CD4-positive, alpha-beta T cell treated with Interleukin-4 for 4 hours (primary cell): ENCODE results near the gene THRB.

Source experiments
- DNase-seq: peaks from one replicate; pipeline ENCODE4 v3.0.0-alpha.2; 2020

The THRB gene

DNA sequence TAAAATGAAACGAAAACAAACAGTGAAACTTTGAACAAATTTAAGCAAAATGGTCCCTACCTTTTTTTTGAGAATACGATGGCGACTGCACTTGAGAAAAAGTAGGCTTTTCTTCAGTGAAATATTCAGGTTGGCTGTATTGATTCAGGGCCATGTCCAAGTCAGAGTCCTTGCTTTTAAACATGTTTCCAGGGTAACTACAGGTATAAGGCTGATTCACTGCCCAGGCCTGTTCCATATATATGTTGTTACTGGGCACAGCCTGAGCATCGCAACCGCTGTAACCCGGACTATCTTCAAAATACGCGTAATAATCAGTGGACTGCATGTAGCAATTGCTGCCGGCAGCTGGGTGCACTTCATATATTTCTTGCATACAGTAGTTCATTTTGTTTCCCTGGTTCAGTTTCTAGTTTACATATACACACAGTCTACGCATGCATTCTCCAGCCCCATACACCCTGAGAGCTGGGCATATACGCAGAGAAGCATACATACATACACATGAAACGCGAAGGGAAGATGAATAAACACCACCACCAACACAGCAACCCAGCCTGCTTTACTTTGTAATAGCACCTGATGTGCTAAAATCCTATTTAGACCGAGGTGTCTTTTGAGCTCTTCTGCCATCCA lies 329.6 kb downstream of the THRB start:
- no peak for DNase-seq

DNA sequence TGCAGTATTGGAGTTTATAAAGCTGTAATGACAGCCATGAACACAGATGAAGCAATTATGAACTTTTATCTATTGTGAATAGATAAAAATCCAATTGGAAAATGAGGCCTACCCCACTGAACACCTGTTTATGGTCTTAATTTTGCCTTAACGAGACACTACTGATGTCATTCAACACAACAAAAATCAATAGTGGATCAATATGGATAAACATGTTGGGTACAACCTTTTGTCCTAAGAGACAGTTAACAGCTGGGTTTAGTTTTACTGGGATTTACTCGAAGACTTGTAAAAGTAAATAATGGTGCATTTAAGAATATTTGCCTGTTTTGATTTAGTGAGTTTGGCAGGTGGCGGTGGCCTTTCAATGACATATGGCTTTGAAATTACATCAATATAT lies 331.7 kb downstream of the THRB start:
- no peak for DNase-seq

DNA sequence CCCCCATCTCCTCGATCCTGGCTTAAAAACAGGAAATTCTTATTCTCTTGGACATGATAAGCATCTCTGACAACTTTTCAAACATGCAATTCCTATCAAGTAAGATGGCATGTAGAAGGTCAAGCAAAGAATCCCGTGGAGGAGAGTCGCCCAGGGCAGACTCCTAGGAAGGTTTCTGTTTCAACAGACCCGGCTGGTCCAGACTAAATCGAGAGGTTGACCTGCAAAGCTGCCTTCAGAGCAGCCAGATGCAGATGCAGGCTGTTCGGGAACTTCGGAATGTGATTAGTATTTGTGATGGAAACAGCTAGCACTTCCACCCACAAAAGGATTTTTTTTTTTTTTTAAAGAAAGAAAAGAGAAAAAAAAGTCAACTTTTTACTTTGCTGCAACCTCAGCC lies 332.8 kb downstream of the THRB start:
- no peak for DNase-seq

DNA sequence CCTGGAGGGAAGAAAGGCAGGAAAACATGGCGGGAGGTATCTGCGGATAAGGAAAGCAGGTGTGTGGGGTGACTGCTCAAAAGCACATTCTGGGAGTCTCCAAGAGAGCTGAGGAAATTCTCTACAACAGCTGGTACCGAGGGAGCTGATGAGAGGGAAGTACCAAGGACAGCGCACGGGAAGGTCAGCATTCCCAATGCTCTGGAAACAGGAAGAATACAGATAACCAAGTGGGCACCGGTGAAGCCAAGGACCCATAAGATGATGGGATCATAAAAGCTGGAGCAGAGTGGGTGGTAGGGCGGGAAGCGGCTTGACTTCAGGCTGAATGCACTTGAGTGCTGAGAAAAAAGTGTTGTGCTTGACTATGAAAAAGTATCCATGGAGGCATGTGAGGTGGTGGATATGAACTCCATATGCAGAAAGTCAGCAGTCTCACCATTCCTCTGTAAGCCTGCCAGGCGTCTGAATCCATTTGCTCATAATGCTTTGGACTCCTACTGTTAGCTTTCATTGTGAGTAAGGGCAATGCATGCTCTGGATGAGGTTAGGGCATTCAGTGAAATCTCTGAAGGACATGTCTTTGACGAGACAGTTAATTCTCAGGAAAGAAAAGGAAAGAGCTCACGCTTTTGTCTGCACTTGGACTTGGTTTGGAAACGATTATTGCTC lies 334.1 kb downstream of the THRB start:
- DNase-seq = no peak

DNA sequence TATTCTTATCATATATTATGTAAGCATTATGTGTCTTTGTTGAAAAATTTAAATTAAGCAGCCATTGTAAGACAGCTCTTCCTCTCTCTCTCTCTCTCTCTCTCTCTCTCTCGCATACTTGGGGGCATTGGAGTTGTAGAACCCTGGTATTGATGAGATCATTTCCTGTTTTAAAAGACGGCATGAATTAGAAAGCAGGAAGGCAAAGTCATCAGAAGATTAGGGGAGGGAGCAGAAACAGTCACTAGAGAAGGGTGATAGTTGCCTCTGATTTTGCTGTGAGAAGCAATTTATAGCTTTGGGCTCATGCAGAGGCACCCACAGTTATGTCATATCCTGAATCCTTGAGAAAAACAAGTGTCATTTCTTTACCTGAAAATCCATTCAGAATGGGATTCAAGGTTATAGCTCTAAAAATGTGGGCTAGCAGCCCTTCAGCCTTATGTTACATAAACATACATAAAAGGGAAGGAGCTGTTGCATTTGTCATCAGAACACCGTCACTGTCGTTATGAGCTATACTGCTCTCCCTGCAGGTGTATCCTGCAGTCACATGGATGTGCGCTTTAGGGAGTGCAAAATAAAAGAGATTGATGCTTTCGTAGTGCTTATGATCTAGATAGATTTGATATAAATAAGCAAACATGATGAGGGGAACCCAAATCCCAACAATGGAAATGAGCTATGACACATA lies 335.7 kb downstream of the THRB start:
- DNase-seq = no peak

DNA sequence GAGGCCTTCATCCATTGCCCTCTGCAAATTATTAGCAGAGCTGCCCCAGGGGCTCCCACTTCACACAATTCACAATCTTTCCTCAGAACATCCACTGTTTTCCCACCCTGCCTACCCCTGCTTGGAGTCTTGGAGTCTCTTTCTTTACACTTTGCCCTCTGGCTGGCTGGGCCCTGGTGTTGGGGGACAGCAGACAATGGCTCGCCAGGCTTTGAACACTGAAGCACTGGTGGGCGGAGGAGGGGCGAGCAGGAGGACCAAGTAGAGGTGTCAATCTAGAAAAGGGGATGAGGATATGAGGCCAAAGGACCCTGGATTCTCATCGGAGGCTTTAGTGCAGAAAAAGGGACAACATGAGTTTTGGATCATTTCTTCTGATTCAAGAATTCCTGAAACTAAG lies 337.5 kb downstream of the THRB start:
- DNase-seq = no peak

DNA sequence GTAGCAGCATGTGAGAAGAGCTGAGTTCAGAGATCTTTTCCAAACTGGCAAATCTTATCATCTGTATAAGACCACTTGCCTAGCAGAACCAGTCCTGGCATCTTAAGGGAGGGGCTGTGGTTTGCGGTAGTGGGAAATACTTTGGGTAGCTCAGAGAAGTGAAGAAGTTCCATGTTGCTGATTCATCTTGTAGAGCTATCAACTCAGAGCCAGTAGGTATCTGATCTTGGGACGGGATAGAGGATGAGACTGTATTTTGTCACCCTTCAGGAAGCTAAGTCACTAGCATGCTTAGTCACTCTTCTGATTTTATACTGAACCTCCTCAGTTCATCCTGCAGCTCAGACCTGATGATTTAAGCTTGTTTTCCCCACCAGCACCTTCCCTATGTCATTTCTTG lies 338.2 kb downstream of the THRB start:
- no peak for DNase-seq

DNA sequence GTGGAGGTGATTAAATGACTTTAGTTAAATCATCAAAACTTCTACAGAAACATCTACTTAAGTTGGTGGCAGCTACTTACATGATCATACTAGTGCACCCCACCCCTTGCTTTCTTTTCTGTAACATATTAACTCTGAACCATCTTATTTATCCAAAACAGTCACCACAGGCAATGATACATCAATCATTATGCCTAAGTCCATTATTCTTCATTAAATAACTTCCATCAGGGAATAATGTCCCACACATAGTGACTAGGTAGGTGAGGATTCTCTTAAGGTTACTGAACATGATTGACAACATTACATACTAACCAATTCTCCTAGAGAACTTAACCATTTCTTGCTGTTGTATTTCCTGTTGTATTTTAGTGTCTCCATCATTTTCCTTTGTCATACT lies 339.4 kb downstream of the THRB start:
- DNase-seq = no peak

DNA sequence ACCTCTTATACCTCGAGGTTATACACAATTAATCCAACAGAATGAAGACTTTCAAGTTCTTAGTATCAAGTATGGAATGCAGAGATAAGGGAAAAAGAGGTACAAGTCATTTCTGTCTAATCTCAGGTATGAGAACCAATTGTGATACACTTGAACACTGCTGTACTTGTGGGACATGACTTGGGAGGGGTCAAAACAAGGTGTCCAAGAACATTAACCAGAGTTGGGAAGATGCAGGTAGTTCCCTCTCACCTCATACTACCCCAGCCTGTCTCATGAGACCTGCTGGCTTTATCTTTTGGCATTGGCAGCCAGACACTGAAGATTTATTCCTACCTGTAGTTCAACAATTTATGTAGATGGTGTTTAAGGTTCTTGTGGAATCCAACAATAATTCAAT lies 339.9 kb downstream of the THRB start:
- DNase-seq = no peak

DNA sequence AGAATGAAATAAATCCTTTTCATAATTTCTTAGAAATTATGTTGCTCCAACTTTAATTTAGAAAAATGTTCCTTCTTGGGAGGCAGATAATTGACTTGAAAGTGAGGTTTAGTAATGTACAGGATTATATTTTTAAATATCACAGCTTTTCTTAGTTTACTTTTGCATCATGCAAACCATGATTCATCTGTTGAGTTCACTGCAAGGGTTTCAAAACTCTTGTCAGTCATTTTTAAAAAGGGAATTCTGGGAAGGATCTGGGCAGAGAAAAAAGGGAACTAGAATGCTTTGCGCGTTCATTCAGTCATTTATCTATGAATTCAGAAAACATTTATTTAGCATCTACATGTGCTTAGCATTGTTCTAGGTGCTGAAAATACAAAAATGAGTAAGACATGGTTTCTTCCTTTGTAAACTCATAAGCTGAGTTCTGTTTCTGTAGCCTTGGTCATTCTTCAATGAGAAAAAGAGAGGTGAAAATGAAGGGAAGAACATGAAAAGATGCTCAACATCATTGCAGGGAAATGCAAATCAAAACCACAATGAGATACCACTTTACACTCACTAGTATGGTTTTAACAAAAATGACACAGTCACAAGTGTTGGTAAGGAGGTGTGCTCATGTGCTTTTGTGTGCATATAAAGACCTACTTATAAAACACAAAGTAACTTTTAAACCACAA lies 340.5 kb downstream of the THRB start:
- DNase-seq = no peak

DNA sequence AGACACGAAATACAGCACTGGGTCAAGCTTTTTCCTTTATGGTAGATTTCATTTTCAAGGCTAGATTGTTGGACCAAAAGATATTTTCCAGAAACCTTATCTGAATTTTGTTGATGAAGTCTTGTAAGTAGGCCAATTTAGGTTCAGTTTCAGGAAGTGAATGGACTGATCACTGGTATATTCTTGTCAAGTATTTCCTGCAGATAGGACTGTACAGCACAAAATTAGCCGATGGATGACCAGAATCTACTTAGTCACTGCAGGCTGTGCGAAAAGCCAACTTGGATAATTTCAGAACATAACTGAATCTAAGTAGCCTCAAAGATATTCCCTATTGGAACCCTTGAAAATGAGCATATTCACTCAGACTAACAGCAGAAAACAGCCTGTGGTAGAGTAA lies 343.1 kb downstream of the THRB start:
- DNase-seq = no peak

DNA sequence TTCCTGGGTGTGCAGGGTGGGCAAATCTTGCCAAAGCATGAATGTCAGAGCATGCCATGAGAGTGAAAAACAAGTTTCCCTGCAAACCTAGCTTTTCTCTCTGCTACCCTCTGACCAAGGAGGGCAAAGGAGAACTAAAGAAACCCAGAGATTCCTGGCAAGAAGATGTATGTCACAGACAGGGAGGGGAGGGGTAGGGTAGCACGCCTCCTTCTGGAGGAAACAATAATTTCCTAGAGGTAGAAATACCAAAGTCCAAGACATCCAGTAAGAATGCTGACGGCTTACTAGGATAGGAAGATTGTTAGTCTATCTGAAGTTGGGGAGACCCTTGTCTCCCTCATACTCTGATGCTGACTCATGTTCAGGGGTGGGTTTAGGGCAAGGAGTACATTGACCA lies 345.6 kb downstream of the THRB start:
- DNase-seq = no peak

DNA sequence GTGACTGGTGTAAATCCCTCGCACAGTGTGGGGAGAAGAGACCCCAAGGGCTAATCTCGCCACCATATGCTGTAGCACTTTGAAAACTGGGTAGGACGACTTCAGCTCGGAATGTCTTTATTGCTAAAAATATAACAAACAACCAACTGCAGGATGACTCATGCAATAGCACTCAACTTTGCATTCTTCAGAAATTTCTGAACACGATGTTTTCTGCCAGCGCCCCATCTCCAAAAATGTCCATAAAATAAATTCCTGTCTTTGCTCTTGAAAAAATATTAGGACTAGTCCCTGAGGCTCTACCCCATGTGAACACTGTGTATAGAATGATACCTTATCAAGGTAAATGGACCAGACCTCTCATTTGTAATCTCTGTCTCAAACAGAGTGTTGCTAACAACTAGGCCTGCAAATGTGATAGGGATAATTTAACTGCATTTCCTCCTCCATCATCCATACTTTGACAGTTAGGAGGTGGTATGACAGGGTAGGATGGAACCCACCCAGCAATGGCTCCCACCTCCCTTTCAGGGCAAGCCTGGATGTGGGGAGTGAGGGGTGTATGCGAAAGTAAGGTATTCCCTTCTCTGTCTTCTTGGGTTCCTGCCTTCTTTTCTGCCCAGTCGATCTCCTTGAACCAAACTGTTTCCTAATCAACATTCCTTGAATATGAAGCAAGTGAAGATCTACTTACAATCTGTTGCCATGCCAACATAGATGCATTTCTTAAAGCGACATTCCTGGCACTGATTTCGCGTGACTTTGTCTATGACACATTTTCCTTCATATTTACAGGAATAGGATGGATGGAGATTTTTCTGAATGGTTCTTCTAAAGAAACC lies 348.4 kb downstream of the THRB start:
- DNase-seq = no peak

DNA sequence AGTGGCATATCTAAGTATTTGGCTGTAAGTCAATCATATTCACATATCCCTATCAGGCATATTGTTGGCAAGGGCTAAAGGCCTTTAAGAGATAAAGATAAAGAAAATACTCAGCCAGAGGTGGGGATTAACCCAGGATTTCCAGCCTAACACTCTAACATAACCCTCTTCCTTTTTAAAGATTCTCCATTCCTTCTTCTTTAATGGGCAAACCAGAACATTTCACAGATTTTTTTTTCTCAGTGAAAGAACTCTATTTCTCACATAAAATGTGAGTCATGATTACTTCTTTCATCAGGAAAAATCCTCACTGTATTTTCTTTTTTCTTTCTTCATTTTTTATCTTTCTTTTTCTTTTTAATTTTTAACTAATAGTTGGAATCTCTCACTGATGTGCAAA lies 349.2 kb downstream of the THRB start:
- DNase-seq = no peak

DNA sequence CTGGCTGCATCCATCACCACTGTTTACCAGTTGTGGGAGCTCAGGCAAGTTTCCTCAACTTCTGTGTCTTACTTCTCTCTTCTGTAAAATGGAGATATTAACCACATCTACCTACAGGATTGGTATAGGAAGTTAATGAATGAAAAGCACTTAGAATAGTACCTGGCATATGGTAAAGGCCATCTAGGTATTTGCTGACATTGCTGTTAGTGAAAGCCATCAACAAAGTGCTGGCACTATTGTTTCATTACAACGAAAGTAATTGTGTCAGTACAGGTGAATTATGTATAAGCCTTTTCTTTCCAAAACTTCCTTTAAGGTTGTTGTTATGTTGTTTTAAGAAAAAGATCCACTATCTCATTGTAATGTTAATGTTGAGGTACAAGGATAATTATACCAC lies 352.5 kb downstream of the THRB start:
- no peak for DNase-seq

DNA sequence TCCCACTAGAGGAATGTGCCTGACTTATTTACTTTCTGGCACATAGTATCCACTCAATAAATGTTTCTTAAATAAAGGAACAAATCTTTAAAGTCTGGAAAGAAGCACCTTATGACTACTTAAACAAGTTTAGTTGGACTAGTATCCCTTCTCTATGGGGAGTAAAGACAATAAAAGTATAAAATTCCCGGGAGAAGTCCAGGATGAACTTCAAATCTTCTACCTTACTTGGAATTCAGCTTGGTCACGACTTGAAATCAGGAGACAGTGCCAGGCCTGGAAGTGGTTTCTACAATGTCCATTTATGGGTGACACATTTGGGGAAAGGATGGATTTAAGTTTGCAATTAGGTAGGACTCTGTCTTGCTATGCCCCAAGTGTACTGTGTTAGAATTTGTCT lies 353.1 kb downstream of the THRB start:
- no peak for DNase-seq

DNA sequence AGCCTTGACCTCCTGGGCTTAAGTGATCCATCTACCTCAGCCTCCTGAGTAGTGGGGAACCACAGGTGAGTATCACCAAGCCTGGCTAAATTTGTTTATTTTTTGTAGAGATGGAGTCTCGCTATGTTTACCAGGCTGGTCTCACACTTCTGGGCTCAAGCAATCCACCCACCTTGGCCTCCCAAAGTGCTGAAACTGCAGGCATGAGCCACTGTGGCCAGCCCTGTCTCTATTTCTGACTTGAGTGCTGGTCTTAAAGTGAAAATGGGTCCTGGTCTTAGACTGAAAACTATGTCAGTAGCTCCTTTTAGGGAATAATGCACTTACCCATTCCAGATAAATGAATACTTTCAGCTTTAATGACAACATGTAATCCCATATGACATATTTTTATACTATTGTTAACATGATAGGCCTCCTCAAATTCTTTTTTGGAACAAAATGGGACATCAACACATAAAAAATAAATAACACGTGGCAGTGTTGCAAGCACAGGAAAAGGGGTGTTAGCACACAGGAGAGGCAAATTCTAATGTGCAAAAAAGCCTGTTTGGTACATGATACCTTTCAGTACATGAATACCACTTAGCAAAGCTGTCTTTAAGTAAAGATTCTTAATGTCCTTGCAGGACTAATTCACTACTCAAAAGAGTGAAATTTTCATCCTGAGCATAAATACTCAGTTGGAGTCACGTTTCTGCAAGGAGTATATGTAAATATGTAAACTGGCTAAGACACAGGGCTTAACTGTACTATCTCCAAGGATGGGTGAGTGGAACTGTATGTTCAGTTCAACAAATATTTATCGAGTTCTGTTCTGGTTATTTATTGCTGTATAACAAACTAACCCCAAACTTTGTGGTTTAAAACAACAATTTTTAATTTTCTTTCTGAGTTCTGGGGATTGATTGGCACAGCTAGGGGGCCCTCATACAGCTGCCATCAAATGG lies 354.9 kb downstream of the THRB start:
- no peak for DNase-seq

DNA sequence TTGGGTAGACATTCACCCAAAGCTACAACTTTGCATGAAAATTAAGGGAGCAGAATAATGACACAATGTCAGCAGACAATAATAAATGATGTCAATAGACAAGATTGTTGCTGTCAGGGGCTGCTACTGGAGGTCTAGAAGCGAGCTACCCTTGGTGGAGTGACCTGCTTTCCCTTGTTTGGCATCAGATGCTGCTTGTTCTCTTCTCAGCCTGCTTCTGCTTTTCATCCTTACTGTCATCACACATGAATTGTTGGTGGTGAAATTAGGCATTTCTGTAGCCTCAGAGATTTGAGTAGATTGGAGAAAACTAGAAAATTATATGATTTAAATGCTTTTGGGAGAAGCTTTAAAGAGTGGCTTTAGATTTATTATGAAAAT lies 355.8 kb downstream of the THRB start:
- DNase-seq = no peak

DNA sequence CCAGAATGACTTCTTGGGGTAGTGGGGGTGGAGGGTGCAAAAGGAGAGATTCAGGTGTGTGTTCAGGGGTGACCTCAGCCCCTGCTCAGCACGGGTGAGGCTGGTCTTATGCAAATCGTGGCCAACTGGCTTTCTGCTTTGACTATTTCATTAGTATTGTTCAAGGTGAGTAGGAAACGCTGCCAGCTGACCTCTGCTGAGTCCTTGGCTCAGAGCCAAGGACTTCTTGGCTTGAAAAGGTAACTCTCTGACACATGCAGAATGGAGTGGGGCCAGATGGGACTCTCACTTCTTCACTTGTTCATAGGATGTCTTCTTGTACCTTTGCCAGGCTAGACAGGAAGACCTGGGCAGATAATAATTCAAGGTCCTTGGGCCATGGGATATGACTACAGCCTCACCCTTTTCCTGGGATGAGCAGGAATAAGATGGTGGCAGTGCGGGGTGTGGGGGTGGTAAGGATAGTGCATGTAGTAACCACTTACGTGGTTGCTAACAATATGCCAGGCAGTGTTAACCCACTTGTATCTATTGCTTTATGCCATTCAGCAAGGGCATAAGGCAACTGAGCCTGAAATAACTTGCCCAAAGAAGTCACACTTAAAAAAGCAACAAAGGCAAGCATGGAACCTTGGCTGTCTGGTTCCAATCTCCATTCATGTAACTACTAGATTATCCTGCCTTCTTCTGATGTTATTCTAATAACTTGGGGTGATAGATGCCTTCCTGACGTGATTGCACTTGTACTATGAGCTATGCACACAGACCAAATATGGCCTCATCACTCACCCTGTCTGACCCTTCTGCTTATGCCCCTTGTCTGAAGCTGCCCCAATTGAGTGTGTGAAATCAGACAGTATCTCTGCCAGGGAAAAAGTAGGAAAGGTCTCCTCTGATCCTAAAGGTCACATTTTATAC lies 356.4 kb downstream of the THRB start:
- no peak for DNase-seq

DNA sequence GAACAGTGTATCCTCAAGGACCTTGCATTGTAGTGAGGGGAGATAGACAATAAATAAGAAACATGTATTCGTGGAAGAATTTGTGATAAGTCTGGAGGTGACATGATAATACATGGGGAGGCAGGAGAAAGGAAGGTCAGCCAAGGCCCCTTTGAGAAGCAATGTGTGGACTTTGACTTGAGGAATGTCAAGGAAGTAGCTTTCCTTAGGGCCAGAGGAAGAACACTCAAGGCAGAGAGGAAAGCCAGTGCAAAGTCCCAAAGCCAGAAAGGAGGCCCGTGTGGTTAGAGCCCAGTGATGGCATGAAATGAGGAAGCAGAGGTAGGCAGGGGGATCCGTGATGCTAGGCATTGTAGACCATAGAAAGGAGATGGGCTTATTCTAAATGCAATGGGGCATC lies 357.3 kb downstream of the THRB start:
- DNase-seq = no peak
